Myocyte (in vitro differentiated cells): Measurements from ENCODE around the gene MGRN1. TPM values are rescaled to one million over a fixed set of nuclear protein-coding genes. Genes with fewer than 3 reads are reported as not detected.

Experiments
- DNase-seq: peaks from one replicate; pipeline ENCODE4 v3.0.0-alpha.2; 2012; ENCODE audit warnings: low read depth
- total RNA-seq: library from RNA; depleted of rRNA; stranded (reverse); fragments of >200 nt; gene quantifications from 2 replicates; pipeline ENCODE4 v1.2.3, GENCODE V29; 2014

The MGRN1 gene
- total RNA-seq, 1 donor from 2014 or later: 31.9 TPM

DNA sequence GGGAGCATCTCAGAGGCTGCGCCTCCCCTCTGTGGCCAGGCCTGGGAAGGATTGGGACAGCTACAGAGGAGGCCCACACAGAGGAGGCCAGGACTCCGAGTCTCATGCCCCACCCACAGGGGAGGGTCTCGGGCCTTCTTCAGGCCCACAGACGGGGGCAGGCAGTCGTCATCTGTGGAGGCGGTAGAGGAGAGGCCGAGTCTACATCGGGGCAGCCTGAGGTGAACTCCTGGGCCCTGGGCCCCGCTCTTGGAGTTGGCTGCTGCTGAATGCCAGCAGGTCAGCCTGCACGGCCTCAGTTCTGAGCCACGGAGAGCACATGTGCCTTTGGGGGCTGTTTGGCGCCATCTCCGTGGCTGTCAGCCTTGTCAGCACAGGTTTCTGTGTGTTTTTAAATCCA lies 60.7 kb downstream of the MGRN1 start:
- DNase-seq: no peak

DNA sequence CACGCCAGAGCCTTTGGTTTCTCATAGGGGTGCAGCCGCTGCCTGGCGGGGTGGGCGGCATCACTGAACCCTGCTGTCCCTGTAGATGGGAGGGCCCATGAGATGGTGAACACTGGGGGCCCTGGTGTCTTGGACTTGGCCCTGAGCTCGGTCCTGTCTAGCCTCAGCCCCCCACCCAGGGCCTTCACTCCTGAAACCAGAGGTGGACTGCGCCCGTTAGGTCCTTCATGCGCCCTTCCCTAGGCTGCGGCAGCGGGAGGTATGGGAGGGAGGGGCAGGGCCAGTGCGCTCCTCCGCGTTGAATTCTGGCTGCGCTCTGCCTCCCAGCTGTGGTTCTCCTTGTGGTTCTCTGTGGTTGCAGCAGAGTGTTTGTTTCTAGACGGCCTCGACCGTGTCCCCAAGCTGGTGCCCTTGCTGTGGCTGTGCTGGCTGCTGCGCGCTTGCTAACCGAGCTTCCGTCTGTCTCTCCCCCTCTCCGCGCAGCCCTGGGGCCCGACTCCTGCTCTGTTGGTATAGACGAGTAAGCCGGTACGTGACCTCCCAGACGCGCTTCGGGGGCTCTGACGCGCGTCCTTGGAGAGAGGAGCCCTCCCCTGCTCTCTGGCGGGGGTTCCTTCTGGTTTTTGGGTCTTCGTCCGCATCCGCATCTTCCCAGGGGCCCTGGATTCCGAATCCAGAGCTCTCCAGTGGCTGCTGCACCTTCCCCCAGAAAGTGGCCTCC lies 61.3 kb downstream of the MGRN1 start:
- DNase-seq: no peak

DNA sequence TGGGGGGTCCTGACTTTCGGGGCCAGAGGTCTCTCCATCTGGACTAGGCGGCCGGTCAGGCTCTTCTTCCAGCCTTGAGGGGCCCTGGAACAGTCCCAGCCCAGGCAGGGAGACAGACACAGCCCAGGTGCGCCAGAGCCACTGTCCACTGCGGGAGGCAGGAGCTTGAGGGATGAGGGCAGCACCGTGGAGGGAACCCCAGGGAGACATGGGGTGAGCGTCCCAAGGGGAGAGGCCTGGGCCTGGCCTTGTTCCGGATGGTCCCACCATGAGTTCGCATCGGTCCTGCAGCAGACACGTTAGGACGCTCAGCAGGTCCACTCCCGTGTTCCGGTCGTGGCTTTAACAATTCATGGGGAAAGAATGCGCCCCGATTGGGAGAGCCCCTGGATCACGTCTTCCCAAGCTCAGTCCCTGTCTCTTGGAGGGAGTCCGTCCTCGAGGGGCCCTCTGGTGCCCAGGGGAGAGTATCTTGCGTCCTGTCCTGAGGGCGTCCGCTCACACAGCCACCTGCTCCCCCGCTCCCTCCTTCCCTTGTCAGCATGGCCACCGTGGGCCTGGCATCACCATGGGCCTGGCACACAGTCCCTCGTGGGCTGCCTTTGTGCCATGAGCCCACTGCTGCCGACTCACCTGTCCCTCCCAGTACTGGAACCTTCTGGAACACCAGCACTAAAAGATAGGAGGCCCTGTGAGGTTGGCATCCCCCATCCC lies 62.0 kb downstream of the MGRN1 start:
- DNase-seq: no peak

DNA sequence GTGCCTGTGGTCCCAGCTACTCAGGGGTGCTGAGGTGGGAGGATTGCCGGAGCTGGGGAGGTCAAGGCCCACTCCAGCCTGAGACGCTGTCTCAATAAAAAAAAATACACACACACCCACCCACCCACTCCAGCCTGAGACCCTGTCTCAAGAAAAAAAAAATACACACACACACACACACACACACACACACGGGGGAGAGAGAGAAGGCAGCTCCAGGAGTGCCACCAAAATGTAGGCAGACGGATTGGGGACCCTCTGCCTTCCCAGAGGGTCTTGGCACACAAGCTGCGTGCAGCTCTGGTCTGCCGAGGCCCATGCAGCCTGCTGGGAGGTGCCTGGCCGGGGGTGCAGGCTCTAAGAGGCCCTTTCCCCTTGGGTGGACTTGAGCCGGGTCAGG lies 62.8 kb downstream of the MGRN1 start:
- no peak for DNase-seq

DNA sequence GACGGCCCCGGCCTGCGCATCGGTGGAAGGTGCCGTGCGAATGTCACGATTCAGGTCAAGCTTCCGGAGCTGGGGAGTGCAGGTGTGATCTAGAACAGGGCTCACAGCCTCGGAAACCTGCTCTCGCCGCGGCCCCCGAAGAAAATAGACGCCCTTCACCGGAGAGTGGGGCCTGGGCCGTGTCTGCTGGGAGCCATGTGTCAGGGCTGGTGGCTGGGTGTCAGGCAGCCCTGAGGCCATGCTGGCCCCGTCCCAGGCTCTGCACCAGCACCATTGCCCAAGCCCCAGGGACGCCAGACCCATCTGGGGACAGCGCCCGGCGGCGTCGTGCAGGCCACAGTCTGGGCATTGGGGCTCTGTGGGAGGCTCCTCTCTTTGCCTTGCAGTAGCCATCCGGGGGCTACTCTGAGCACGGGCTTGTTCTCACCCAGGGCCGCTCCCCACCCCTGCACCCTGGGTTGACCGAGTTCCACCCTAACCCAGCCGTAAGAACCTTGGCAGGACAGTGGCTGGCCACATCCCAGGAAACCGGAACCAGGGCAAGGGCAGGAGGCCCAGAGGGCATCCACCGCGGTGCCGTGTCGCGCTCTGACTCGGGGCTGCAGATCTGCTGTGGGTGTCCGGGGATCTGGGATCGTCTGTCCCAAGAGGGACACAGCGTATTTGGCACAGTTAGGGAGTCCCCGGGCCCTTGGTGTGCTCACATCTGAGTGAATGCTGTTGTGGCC lies 63.5 kb downstream of the MGRN1 start:
- DNase-seq: no peak

GRCh38 chr16:4688674-4689045 lies 64.0 kb downstream of the MGRN1 start:
- no peak for DNase-seq

GRCh38 chr16:4689091-4689671 lies 64.6 kb downstream of the MGRN1 start:
- DNase-seq: no peak

DNA sequence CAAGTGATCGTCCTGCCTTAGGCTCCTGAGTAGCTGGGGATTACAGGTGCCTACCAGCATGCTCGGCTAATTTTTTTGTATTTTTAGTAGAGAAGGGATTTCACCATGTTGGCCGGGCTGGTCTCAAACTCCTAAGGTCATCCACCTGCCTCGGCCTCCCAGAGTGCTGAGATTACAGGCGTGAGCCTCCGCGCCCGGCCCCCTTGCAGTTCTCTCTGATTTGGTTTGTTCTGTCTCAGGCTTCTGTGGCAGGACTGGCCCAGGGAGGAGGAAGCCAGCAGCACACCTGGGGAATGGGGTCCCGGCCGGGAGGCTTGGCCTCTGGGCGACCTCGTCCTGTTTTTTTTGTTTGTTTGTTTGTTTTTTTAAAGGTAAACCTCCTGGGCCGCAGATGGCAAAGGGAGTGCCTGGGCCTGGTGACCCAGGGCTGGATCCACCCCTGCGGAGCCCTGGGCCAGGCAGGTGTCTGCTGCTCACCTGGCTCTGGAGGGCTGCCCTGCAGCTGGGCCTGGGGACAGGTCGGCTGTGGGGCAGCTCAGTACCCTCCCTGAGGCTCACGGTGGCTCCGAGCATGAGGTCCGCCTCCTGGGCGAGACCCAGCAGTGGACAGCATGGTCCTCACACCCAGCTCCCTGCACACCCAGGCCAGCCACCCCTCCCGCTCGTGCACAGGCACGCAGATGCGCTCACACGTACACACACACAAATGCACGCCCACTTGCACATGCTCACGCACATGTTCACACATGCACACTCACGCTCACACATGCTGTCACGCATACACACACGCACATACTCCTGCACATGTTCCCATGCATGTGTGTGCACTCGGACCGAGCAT lies 65.5 kb downstream of the MGRN1 start:
- no peak for DNase-seq

DNA sequence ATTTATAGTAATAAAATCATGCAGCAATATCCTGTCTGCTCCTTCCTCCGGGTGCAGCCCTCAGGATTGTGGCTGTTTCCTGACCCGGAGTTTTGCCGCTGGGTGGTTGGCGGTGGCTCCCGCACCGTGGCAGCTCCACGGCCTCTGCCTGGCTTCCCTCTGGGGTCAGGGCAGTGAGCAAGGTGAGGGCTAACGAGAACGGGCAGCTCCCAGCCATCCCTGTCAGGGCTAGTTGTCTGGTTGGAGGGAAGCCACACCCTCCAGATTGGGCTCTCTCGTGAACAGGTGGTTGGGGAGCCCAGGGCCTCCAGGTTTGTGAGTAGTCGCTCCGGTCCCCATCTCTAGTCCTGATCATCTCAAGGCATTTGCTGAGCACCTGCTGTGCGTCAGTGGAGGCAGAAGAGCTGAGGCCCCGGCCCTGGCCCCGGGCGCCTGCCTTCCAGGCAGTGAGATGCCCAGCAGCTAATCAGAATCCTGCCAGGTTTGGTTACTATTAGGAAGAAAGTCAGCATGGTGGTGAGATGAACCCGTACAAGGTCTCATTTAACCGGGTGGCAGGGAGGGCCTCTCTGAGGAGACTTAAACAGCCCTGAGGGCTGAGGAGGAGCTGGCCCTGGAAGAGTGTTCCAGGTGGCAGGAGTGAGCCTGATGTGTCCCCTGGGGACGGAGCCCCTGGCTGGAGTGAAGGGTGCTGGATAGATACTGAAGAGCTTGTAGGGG lies 66.5 kb downstream of the MGRN1 start:
- no peak for DNase-seq

DNA sequence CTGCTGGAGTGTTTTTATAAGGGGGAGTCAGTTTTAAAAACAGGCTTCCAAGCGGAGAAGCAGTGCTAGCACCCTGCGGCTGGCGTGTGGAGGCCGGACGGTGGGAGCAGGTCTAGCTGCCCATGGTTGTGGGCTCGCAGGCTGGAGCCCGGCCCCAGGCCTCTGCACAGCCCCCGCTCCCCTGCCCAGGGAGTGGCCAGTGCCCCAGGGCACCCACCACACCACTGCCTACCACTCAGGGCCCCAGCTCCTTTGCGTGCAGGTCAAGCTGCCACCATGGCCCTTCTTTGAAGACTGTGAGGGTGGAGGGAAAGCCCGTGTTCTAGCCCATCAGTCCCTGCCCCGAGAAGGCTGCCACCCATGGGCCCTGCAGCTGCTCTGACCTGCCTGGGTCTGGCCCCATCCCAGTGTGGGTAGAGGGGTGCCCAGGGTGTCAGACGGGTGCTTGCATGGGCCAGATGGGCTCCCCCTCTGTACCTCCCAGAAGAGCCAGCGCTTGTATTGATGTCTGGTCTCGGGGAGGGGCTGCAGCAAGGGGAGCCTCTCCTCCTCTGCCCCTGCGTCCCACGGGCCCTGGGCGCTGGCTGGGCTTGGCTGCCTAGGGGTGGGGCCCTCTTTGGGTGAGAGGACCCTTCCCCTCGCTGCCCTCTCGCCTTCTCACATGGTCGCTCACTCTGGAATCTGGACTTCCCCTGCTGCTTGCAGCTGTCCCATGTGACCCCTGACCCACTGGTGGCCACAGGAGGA lies 67.2 kb downstream of the MGRN1 start:
- DNase-seq: peak; percentile 26

- DNase-seq: peak; percentile 64
Observed at GRCh38 chr16:4692460-4693295, 68.1 kb downstream of the MGRN1 start.

DNA sequence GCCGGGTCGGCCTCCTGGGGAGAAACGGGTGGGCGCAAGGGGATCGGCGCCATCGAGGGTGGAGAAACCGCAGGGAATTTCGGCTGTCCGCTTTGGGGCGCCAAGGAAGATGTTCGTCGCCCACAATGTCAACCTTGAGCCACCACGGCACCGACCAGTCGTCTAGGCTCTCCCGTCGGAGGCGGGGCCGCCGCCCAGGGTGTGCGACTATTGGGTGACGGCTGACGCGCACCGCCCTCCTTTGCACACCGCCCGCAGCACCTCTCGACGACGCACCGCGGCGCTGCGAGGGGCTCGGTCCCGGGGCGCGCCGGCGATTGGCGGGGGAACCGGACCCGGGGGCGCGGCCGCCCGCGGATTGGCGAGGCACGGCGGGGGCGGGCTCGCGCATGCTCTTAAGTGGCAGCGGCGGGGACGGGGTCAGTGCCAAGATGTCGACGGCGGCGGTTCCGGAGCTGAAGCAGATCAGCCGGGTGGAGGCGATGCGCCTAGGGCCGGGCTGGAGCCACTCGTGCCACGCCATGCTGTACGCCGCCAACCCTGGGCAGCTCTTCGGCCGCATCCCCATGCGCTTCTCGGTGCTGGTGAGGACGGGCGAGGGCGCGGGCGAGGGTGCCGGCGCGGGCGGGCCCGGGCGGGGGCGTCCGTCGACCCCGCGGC lies 68.8 kb downstream of the MGRN1 start, which contains the start of gene NUDT16L1:
Gene NUDT16L1, plus strand, starts transcription at position 267 of the 660 bp plus-strand sequence. Its CDS starts 165 bp downstream, at position 432.
- peak; percentile 97 for DNase-seq

DNA sequence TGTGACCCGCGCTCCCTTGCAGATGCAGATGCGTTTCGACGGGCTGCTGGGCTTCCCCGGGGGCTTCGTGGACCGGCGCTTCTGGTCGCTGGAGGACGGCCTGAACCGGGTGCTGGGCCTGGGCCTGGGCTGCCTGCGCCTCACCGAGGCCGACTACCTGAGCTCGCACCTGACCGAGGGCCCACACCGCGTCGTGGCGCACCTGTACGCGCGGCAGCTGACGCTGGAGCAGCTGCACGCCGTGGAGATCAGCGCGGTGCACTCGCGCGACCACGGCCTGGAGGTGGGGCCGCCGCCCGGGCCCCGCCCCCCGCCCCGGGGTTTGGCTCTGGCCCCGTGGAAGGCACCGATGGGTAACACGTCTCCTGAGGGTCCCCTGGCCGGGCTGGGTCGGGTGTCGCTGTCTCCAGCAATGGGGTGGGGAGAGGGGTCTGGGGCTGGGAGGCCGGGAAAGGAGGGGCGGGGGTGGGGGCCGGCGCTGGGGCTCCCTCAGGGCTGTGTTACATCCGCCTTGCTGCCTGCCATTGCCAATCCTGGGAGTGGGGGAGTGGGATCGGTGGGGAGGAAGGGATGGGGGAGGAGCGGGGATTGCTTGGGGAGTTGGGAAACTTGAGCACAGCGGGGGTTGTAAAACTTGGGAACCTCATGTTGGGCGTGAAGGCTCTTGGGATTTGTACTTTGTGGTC lies 69.5 kb downstream of the MGRN1 start:
- DNase-seq: peak; percentile 42

DNA sequence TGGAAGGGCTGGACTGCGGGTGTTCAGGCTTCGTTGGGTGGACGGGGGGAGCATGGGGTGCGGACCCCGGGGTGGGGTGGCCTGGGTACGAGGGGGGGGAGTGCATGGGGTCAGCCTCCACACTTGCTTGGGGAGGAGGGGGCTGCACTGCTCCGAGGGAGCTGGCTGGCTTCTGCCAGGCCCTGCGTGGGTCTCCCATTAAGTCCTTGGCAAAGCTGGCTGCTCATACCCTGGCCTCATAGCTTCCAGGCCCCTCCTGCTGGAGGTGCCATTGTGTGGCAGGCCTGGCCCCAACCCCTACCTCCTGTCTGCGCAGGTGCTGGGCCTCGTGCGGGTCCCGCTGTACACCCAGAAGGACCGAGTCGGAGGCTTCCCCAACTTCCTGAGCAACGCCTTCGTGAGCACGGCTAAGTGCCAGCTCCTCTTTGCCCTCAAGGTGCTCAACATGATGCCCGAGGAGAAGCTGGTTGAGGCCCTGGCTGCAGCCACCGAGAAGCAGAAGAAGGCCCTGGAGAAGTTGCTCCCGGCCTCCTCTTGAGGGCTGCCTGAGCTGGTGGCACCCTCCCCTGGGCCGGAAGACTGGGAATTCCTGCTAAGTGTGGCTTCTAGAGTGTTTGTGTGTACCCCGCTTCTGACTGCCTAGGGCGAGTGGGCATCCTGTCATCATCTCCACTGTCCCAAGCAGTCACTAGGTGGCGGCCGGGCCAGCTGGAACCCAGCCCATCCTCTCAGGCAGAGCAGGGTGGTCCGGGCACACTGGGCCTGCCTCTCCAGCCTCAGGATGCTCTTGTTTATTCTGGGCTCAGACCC lies 70.2 kb downstream of the MGRN1 start:
- DNase-seq: no peak

- no peak for DNase-seq
Observed at GRCh38 chr16:4695473-4696171, 71.0 kb downstream of the MGRN1 start.
